GM21526 (cell line): ENCODE results near the gene CLSTN2.

Experiments used
- ATAC-seq: cut with Tn5 transposase; IDR thresholded peaks from one replicate; pipeline ENCODE4 v1.9.1; 2021; ENCODE audit warnings: moderate library complexity; ENCODE audit not compliant: unreplicated experiment, low FRiP score

Gene CLSTN2

GRCh38 chr3:140050396-140050795 is 115.4 kb downstream of the CLSTN2 start:
- ATAC-seq = no peak

- ATAC-seq = no peak
These were observed 116.3 kb downstream of the CLSTN2 start for GRCh38 chr3:140051019-140051957.

- no peak for ATAC-seq
These were observed 118.1 kb downstream of the CLSTN2 start for GRCh38 chr3:140052771-140053702.

- ATAC-seq = no peak
These were observed 118.8 kb downstream of the CLSTN2 start for GRCh38 chr3:140053794-140054193.

GRCh38 chr3:140055092-140055791 is 120.3 kb downstream of the CLSTN2 start:
- ATAC-seq = no peak

GRCh38 chr3:140056047-140056446 is 121.1 kb downstream of the CLSTN2 start:
- ATAC-seq = no peak

GRCh38 chr3:140061211-140061610 is 126.2 kb downstream of the CLSTN2 start:
- no peak for ATAC-seq

- ATAC-seq = no peak
These were observed 127.5 kb downstream of the CLSTN2 start for GRCh38 chr3:140062461-140062860.

GRCh38 chr3:140067487-140067886 is 132.5 kb downstream of the CLSTN2 start:
- no peak for ATAC-seq

- no peak for ATAC-seq
These were observed 133.6 kb downstream of the CLSTN2 start for GRCh38 chr3:140068494-140069017.

GRCh38 chr3:140073278-140074045 is 138.5 kb downstream of the CLSTN2 start:
- ATAC-seq = no peak

- ATAC-seq = no peak
These were observed 141.6 kb downstream of the CLSTN2 start for GRCh38 chr3:140076552-140076951.

- ATAC-seq = no peak
These were observed 142.4 kb downstream of the CLSTN2 start for GRCh38 chr3:140077406-140077805.

- ATAC-seq = no peak
These were observed 143.4 kb downstream of the CLSTN2 start for GRCh38 chr3:140078343-140078742.

- ATAC-seq = no peak
These were observed 144.0 kb downstream of the CLSTN2 start for GRCh38 chr3:140078940-140079339.

- no peak for ATAC-seq
These were observed 146.9 kb downstream of the CLSTN2 start for GRCh38 chr3:140081887-140082286.

GRCh38 chr3:140085001-140085400 is 150.0 kb downstream of the CLSTN2 start:
- ATAC-seq = no peak

GRCh38 chr3:140086642-140087041 is 151.7 kb downstream of the CLSTN2 start:
- no peak for ATAC-seq

GRCh38 chr3:140088058-140088457 is 153.1 kb downstream of the CLSTN2 start:
- no peak for ATAC-seq

- no peak for ATAC-seq
These were observed 153.5 kb downstream of the CLSTN2 start for GRCh38 chr3:140088513-140088912.
